ENCODE data around the gene ACOX3.

DNA sequence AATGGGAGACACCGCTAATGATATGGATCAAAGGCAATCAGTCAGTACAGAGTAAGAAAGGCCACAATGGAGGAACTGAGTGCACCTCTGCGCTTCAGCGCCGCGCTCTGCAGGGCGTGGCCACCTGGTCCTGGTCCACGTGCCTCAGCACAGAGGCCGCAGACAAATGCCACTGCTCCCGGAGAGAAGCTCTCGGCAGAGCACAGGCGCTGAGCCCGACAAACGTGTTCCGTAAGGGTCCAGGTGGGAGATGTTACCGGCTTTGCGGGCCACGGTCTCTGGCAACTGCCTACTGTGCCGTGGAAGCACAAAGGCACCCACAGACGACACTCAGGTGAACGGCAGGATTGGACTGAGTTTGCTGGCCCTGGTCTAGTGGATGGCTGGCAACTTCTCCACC lies 68.9 kb downstream of the ACOX3 start:
- TF ChIP-seq ZBTB10 (tag by site-specific recombination; IDR thresholded peaks at IDR 0.05): no peak
- TF ChIP-seq CTCF (tag by site-specific recombination; IDR thresholded peaks at IDR 0.05): no peak
- TF ChIP-seq ZBTB21 (tag by site-specific recombination; IDR thresholded peaks at IDR 0.05): no peak
- TF ChIP-seq, protein P1, sequence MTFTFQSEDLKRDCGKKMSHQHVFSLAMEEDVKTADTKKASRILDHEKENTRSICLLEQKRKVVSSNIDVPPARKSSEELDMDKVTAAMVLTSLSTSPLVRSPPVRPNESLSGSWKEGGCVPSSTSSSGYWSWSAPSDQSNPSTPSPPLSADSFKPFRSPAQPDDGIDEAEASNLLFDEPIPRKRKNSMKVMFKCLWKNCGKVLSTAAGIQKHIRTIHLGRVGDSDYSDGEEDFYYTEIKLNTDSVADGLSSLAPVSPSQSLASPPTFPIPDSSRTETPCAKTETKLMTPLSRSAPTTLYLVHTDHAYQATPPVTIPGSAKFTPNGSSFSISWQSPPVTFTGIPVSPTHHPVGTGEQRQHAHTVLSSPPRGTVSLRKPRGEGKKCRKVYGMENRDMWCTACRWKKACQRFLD (tag by site-specific recombination; IDR thresholded peaks at IDR 0.05): no peak
- no peak for TF ChIP-seq ZNF350 (tag by site-specific recombination; IDR thresholded peaks at IDR 0.05)
- no peak for TF ChIP-seq MYNN (tag by site-specific recombination; IDR thresholded peaks at IDR 0.05; ENCODE audit: borderline replicate concordance)
- no peak for TF ChIP-seq EGR2 (tag by site-specific recombination; IDR thresholded peaks at IDR 0.05; ENCODE audit: low read depth)
- TF ChIP-seq, protein P2, sequence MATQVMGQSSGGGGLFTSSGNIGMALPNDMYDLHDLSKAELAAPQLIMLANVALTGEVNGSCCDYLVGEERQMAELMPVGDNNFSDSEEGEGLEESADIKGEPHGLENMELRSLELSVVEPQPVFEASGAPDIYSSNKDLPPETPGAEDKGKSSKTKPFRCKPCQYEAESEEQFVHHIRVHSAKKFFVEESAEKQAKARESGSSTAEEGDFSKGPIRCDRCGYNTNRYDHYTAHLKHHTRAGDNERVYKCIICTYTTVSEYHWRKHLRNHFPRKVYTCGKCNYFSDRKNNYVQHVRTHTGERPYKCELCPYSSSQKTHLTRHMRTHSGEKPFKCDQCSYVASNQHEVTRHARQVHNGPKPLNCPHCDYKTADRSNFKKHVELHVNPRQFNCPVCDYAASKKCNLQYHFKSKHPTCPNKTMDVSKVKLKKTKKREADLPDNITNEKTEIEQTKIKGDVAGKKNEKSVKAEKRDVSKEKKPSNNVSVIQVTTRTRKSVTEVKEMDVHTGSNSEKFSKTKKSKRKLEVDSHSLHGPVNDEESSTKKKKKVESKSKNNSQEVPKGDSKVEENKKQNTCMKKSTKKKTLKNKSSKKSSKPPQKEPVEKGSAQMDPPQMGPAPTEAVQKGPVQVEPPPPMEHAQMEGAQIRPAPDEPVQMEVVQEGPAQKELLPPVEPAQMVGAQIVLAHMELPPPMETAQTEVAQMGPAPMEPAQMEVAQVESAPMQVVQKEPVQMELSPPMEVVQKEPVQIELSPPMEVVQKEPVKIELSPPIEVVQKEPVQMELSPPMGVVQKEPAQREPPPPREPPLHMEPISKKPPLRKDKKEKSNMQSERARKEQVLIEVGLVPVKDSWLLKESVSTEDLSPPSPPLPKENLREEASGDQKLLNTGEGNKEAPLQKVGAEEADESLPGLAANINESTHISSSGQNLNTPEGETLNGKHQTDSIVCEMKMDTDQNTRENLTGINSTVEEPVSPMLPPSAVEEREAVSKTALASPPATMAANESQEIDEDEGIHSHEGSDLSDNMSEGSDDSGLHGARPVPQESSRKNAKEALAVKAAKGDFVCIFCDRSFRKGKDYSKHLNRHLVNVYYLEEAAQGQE (tag by site-specific recombination; IDR thresholded peaks at IDR 0.05): no peak
- no peak for TF ChIP-seq SP3 (tag by site-specific recombination; IDR thresholded peaks at IDR 0.05)
- TF ChIP-seq ZNF140 (tag by site-specific recombination; IDR thresholded peaks at IDR 0.05): no peak
- no peak for TF ChIP-seq ZBTB20 (tag by site-specific recombination; IDR thresholded peaks at IDR 0.05)
- TF ChIP-seq GLI2 (tag by site-specific recombination; IDR thresholded peaks at IDR 0.05; ENCODE audit: borderline replicate concordance, low read depth): no peak
- no peak for TF ChIP-seq ZNF677 (tag by site-specific recombination; IDR thresholded peaks at IDR 0.05)
- TF ChIP-seq INSM2 (tag by site-specific recombination; IDR thresholded peaks at IDR 0.05): no peak
